Tibial nerve (tissue), 4 donors: Measurements from ENCODE around the gene SLC35F1.

ENCODE experiments used
- EP300 ChIP-seq, 2 donors: sonication (generic); formaldehyde crosslinking; IDR thresholded peaks; one replicate each; pipeline ENCODE4 v1.6.1; 2017; ENCODE audit warnings: antibody characterized with exemption in 2 of 2, mild to moderate bottlenecking in 1 of 2
- POLR2A ChIP-seq, 2 donors: fragments of 450-650 bp; IDR thresholded peaks; one replicate each; pipeline ENCODE4 v1.6.1; 2017; ENCODE audit warnings: antibody characterized with exemption in 2 of 2, mild to moderate bottlenecking in 2 of 2, moderate library complexity in 2 of 2
- TF ChIP-seq, protein P1 (sequence below), 5 experiments: fragments of 200-600 bp in 3 of 5; fragments of 450-650 bp in 2 of 5; sonication (generic) in 3 of 5; IDR thresholded peaks; one replicate each; pipeline ENCODE4 v1.5.1; 2016 to 2019; ENCODE audit warnings: antibody characterized with exemption in 5 of 5, mild to moderate bottlenecking in 3 of 5, moderate library complexity in 2 of 5

DNA sequence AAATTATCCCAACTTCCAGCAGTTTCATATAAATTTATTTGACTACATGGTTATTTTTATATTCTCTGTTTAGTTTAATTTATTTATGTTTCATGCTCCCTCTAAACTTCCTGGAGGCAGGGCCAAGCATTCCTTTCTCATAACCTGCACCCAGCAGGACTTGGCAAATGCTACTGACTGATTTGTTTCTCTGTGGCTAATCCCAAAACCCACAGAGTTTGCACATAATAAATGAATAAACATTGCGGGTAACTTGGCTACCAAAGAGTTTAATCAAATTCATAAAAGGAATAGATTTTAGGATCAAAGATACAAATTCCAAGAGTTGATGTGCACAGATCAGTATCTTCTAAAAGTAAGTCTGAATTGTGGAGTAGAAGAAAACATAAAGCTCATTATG is 239.5 kb downstream of the SLC35F1 start:
- TF ChIP-seq, protein P1, sequence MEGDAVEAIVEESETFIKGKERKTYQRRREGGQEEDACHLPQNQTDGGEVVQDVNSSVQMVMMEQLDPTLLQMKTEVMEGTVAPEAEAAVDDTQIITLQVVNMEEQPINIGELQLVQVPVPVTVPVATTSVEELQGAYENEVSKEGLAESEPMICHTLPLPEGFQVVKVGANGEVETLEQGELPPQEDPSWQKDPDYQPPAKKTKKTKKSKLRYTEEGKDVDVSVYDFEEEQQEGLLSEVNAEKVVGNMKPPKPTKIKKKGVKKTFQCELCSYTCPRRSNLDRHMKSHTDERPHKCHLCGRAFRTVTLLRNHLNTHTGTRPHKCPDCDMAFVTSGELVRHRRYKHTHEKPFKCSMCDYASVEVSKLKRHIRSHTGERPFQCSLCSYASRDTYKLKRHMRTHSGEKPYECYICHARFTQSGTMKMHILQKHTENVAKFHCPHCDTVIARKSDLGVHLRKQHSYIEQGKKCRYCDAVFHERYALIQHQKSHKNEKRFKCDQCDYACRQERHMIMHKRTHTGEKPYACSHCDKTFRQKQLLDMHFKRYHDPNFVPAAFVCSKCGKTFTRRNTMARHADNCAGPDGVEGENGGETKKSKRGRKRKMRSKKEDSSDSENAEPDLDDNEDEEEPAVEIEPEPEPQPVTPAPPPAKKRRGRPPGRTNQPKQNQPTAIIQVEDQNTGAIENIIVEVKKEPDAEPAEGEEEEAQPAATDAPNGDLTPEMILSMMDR (IDR thresholded peaks at IDR 0.05): no peak
- no peak for TF ChIP-seq POLR2A (IDR thresholded peaks at IDR 0.05)
- TF ChIP-seq EP300 (IDR thresholded peaks at IDR 0.05): no peak
